GM18507 (cell line): ENCODE measurements around the gene APOC1.
"Not testable (repeated sequence)": the region's sequence is repeated elsewhere in the genome, so short reads cannot be mapped to it uniquely, and the experiment has no call there.

ENCODE experiments used
- DNase-seq: peaks from one replicate; pipeline ENCODE4 v3.0.0; 2011; ENCODE audit warnings: low read depth; ENCODE audit not compliant: insufficient read length; ENCODE audit errors: extremely low spot score
- FAIRE-seq: peaks from 2 replicates; lab custom pipeline; 2011; peaks lifted over from hg19 to GRCh38; lab: Jason Lieb, UNC

Gene APOC1

DNA sequence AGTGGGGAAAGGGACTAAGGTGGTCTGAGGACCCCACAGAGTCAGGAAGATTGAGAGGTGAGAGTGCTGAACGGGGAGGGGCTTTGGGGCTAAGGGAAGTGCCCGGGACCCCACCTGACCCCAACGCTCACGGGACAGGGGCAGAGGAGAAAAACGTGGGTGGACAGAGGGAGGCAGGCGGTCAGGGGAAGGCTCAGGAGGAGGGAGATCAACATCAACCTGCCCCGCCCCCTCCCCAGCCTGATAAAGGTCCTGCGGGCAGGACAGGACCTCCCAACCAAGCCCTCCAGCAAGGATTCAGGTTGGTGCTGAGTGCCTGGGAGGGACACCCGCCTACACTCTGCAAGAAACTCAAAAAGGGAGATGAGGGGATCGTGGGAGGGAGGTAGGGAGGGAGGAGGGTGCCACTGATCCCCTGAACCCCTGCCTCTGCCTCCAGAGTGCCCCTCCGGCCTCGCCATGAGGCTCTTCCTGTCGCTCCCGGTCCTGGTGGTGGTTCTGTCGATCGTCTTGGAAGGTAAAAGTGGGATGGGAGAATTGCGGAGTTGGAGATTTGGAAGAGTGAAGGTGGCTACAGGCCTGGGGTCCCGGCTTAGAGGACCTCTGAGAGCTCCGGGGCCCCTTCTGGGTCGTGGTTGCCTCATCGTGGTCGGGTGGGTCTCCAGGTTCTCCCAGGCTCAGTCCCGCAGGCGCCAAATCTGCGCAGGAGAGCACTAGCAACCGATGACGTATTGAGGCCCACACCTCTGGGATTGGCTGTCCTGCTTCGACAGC is at the start of gene APOC1:
Gene APOC1 (plus strand): TSS at position 176 of the 774 bp plus-strand sequence. CDS start 284 bp downstream, at position 460.
- peak; percentile 89 for DNase-seq
- peak; percentile 88 for FAIRE-seq

DNA sequence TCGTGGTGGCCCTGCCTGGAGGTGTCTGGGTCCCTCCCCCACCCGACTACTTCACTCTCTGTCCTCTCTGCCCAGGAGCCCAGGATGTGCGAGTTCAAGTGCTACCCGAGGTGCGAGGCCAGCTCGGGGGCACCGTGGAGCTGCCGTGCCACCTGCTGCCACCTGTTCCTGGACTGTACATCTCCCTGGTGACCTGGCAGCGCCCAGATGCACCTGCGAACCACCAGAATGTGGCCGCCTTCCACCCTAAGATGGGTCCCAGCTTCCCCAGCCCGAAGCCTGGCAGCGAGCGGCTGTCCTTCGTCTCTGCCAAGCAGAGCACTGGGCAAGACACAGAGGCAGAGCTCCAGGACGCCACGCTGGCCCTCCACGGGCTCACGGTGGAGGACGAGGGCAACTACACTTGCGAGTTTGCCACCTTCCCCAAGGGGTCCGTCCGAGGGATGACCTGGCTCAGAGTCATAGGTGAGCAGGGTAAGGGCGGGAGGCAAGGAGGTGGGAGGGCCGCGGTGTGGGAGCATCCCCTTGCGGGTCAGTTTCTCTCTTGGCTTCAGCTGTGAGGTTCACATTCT is 49.1 kb upstream of the APOC1 start:
- no peak for DNase-seq
- no peak for FAIRE-seq

DNA sequence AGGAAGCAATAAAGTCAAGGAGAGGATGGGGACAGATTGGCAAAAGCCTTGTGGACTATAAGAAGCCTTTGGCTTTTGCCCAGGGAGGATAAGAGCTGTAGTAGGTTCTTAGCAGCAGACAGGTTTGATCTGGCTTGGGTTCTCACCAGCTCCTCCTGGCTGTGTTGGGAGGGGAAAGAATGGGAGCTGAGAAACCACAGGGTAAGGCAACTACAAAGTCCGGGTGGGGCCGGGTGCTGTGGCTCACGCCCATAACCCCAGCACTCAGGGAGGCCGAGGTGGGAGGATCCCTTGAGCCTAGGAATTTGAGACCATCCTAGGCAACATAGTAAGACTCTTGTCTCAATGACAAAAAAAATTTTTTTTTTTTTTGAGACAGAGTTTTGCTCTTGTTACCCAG is 47.7 kb upstream of the APOC1 start:
- FAIRE-seq, result no peak
- no peak for DNase-seq

DNA sequence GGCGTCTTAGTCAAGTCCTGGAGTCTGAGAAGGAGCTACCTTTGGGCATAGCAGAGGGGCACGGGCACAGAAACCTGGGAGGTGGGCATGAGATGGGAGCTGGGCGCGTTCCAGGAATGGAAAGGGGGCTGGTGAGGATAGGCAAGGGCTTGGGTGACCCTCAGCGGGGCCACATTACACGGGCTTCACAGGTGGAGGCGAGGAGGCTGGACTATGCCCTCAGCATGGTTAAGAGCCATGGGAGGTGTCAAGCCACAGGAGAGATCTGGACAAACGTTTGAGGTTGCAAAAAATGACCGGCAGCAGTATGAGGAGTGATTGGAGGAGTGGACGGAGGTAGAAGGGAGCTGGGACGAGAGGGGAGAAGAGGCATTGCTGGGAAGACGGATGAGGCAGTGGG is 46.8 kb upstream of the APOC1 start:
- DNase-seq (no peak), FAIRE-seq (no peak)

DNA sequence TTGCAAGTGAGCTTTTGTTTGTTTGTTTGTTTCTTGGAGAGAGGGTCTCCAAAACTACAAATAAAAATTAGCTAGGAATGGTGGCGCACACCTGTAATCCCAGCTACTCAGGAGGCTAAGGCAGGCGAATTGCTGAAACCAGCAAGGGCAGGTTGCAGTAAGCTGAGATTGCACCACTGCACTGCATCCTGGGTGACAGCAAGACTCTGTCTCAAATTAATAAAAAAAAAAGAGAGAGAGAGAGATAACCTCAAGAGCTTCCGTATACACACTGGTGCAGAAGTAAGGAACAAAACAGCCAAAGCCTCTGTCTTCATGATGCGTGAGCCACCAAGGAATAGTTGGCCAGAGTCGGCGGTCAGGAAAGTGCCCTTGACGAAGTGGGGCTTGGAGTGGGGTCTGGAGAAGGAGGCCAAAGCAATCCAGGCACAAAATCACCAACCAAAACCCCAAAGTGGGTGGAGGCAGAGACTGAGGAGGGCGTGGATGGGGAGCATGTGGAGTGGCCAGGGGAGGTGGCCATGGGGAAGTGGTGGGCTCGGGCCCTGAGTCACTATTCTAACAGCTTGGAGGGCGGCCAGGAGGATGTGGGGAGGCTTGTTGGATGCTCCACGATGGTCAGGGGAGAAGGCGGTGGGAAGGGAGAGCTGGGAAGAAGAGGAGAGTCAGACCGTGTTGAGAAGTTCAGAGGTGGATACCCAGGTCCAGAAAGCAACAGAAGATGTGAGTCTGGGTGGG is 44.5 kb upstream of the APOC1 start:
- no peak for FAIRE-seq

DNA sequence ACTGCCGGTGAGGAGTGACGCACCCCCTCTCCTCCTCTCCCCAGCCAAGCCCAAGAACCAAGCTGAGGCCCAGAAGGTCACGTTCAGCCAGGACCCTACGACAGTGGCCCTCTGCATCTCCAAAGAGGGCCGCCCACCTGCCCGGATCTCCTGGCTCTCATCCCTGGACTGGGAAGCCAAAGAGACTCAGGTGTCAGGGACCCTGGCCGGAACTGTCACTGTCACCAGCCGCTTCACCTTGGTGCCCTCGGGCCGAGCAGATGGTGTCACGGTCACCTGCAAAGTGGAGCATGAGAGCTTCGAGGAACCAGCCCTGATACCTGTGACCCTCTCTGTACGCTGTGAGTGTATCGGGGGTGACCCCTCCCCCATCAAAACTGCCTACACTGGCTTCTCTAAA is 42.6 kb upstream of the APOC1 start:
- FAIRE-seq, result no peak
- DNase-seq, result no peak

More for the DNA sequence above, 44.5 kb upstream of the APOC1 start:
- DNase-seq, result no peak

DNA sequence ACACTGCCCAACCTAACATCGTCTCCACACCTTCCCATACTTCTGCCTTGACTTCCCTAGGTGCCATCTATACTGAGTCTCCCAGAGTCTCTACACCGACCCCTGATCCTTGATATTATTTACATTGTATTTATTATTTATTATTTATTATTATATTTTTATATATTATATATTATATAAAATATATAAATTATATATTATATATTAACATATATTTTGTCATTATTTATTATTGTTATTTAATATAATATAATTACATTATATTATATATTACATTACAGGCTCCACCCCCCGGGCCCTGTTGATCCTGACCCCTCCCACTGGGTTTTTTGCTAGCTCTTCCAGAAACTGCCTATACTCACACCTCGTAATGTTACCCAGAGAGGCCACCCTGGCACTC is 41.7 kb upstream of the APOC1 start:
- FAIRE-seq, result no peak
- no peak for DNase-seq

DNA sequence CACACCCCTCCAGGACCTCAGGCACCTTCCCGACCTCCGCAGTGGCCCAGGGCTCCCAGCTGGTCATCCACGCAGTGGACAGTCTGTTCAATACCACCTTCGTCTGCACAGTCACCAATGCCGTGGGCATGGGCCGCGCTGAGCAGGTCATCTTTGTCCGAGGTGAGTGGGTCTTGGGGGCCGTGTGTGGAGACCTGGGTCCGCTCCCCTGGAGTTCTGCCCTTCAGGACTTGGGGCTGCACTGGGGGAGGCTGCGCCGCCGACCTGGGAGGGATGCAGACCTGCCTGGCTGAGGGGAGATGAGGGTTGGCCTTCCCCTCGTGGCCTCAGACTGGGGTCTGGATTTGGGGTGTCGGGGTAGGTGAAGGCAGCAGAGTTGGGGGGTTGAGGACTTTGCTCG is 40.1 kb upstream of the APOC1 start:
- no peak for DNase-seq

DNA sequence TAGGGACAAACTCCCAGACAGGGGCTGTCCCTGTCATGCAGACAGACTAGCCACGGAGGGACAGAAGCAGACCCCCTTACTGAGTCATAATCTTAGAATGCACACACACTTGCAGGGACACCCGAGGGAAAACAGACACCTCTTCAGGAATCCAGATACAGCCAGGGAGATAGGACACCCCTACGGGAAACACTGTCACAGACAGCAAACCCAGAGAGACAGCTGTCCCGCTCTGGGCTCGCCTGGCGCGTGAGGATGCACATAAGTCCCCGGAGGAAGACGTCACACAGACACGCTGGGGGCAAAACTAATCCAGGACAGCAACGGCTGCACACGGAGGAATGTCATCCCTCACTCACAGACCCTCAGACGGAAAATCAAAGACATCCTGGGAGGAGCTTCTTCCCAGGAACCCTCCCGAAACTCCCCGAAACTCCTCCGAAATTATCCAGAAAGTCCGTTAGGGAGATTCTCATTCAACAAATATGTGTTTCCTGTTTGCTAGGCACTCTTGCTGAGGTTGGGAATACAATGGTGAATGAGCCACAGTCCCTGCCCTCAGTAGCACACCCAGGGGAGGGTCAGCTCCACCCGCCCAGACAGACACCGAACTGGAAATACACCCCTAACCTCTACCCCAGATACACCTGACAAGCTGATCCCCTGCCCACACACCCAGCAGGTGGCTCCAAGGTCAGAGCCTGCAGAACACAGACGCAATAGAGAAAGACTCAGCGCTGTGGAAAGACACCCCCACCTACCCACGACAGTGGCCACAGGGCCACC is 38.5 kb upstream of the APOC1 start:
- FAIRE-seq (no peak), DNase-seq (no peak)

More for the DNA sequence above, 40.1 kb upstream of the APOC1 start:
- FAIRE-seq, result no peak

DNA sequence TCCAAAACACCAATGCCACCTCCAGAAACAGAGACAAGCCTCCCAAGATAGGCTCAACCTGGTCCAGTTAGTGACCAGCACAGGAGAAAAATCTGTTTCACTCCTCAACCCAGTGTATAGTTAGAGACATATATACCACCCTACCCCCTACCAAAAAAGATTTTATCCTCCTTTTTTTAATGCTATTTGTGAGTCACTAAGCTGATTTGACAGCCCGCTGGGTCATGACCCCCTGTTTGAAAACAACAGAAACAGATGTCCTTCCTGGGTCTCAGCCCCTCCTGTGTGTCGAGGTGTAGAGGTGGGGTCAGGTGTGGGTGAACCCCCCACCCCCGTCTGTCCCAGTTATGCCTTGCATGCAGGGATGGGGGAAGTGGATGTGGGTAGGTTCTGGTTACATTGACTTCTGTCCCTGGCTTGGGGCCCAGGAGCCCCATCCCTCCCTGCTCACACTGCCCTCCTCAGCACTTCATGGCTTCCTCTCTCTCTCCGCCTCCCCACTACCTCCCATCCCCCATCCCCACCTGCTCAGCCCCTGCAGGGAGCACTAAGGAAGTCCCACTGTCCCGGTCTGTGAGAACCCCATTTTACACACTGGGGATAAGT is 37.4 kb upstream of the APOC1 start:
- no peak for FAIRE-seq
- no peak for DNase-seq

DNA sequence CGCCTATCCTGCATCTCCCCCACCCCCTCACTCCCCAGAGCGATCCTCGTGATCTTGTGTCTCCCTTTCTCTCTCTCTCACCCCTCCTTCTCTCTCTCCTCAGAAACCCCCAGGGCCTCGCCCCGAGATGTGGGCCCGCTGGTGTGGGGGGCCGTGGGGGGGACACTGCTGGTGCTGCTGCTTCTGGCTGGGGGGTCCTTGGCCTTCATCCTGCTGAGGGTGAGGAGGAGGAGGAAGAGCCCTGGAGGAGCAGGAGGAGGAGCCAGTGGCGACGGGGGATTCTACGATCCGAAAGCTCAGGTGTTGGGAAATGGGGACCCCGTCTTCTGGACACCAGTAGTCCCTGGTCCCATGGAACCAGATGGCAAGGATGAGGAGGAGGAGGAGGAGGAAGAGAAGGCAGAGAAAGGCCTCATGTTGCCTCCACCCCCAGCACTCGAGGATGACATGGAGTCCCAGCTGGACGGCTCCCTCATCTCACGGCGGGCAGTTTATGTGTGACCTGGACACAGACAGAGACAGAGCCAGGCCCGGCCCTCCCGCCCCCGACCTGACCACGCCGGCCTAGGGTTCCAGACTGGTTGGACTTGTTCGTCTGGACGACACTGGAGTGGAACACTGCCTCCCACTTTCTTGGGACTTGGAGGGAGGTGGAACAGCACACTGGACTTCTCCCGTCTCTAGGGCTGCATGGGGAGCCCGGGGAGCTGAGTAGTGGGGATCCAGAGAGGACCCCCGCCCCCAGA is 36.1 kb upstream of the APOC1 start:
- DNase-seq (no peak), FAIRE-seq (no peak)

DNA sequence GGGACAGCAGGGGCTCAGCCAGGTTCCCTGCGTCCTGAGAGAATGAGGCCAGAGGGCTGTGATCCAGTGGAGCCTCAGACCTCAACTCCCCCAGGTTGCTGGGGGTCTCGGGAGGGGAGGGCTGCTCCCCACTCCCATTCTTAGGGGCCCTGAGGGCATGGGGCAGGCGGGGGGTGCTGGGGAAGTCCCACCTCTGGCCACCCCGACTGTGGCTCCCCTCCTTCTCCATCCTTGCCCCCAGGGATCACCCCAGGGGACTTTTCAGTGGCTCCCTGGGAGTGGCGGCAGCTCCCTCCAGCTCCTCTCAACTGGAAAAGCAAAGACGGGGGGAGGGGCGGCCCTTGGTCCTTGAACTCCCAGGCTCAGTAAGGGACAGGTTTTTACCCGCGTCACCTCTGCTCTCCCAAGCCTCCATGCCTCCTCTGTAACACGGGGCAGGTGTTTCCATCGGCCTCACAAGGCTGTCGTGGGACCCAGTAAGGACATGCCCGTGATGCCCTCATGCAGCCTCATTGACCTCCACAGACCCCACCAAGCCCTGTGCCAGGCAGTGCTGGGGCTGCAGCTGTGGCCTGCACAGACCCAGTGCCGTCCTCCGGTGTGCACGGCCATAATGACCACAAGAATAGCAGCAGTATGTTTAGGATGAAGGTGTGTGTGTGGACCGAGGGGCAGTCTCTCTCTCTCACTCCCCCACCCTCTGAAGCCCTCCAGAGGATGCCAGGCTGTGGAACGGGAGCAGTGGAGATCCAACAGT is 34.9 kb upstream of the APOC1 start:
- FAIRE-seq, result no peak
- no peak for DNase-seq

DNA sequence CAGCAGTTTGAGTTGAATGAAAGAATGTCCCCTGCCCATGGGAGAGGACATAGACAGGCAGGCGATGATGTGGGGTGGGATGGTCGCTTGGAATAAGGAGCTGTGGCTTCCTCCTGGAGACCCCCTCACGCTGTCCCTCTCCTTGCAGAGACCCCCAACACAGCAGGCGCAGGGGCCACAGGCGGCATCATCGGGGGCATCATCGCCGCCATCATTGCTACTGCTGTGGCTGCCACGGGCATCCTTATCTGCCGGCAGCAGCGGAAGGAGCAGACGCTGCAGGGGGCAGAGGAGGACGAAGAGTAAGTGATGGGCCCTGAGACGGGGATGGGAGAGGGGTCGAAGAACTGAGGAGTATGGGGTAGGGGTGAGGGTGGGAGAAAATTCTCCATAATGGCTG is 32.3 kb upstream of the APOC1 start:
- DNase-seq, result no peak
- FAIRE-seq, result no peak

DNA sequence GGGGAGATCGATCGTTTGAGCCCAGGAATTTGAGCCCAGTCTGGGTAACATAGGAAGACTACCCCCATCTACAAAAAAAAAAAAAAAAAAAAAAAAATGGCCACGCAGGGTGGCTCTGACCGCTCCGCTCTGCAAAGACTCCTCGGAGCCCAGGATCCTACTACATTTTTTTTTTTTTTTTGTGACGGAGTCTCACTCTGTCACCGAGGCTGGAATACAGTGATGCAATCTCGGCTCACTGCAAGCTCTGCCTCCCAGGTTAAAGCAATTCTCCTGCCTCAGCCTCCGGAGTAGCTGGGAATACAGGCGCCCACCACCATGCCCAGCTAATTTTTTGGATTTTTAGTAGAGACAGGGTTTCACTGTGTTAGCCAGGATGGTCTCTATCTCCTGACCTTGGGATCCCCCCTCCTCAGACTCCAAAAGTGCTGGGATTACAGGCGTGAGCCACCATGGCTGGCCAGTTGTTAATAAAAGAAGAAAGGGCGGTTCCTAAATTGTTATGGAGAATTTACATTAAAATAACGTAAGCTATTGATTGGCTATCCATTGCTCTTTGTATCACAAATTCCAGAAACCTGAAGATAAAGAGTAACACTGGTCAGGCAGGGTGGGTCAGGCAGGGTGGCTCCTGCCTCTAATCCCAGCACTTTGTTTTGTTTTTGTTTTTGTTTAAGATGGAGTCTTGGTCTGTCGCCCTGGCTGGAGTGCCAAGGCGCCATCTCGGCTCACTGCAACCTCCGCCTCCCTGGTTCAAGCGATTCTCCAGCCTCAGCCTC is 31.6 kb upstream of the APOC1 start:
- not testable (repeated sequence) for FAIRE-seq

DNA sequence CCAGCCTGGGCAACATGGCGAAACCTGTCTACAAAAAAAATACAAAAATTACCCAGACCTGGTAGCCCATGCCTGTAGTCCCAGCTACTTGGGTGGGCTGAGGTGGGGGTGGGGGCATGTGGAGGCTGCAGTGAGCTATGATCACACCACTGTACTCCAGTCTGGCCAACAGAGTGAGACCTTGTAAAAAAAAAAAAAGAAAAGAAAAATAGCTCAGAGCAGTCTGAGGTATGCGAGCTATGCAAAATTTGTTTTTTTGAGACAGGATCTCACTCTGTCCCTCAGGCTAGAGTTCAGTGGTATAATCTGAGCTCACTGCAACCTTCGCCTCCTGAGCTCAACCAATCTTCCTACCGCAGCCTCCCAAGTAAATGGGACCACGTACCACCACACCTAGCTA is 30.5 kb upstream of the APOC1 start:
- DNase-seq (no peak), FAIRE-seq (no peak)

More for the DNA sequence above, 31.6 kb upstream of the APOC1 start:
- not testable (repeated sequence) for DNase-seq

DNA sequence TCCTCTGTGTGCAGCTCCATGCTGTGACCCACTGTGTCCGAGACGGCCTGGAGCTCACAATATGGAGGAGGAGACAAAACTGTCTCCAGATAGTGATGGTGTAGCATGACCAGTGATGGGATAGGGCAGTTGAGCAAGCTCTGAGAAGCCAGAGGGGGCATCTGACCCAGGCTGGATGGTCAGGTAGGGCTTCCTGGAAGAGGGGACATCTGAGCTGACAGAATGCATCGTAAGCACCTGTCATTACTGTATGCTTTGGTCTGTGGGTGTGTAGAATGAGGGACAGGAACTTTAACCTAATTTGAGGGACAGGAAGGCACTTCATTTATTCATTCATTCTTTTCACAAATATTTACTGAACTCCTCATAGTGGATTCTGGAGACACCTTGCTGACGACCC is 29.8 kb upstream of the APOC1 start:
- no peak for FAIRE-seq
- DNase-seq, result no peak

DNA sequence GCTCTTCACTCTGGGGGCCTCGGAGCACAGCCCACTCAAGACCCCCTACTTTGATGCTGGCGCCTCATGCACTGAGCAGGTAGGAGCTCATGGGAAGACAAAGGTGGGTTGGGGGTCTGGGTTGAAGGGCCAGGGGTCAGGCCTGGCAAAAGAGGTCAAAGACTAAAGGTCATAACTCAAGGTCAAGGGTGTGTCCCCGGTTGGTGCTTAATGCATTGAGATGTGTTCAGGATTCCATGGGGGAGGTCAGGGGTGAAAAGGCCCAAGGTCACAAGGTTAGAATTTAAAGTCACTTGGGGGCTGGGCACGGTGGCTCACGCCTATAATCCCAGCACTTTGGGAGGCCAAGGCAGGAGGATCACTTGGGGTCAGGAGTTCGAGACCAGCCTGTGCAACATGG is 28.3 kb upstream of the APOC1 start:
- FAIRE-seq (no peak), DNase-seq (no peak)
